Measurements from ENCODE around the gene OR6S1. TPM values are rescaled to one million over a fixed set of nuclear protein-coding genes. Genes with fewer than 3 reads are reported as not detected.
A peak's percentile ranks its signal among the peaks of the same experiment; 100 is the strongest.

Gene OR6S1
- total and polyA plus RNA-seq, 10 of the 15 experiments (the other 5 are each of a cell fraction or from before 2014, with no cell fraction given), result 0.22 to 0.67 (median 0.43) TPM; not detected in 4

GRCh38 chr14:20666400-20666961 is 25.0 kb upstream of the OR6S1 start (continued):
- peak; percentile 75; the same call in 1 of the 2 replicates for TF ChIP-seq TAF1 (IDR thresholded peaks at IDR 0.05; ENCODE audit: borderline replicate concordance, low read depth, low read length)
- TF ChIP-seq ZBED1 (IDR thresholded peaks at IDR 0.05; ENCODE audit: borderline replicate concordance), result peak; percentile 70; the same call in 1 of the 2 replicates
- 0 out of 2 replicates have a peak, but pooled peaks have one; percentile 7 for TF ChIP-seq JUNB (IDR thresholded peaks at IDR 0.05)
- TF ChIP-seq POU2F2 (IDR thresholded peaks at IDR 0.05; ENCODE audit: borderline replicate concordance, low read depth, low read length), result peak; percentile 50; the same call in 1 of the 3 replicates
- TF ChIP-seq MLLT1 (IDR thresholded peaks at IDR 0.05), result peak; percentile 64
- TF ChIP-seq PML (IDR thresholded peaks at IDR 0.05; ENCODE audit: low read length), result peak; percentile 69; the same call in 1 of the 2 replicates
- 0 out of 2 replicates have a peak, but pooled peaks have one; percentile 35 for TF ChIP-seq ZNF687 (IDR thresholded peaks at IDR 0.05)

Measured in GM12878 (cell line).